HG02759 (cell line): ENCODE measurements around the gene INSYN2B.
A peak's percentile ranks its signal among the peaks of the same experiment; 100 is the strongest.

Experiments
- ATAC-seq: cut with Tn5 transposase; IDR thresholded peaks from one replicate; pipeline ENCODE4 v1.9.1; 2021; ENCODE audit warnings: mild to moderate bottlenecking, moderate library complexity; ENCODE audit not compliant: unreplicated experiment

The INSYN2B gene

DNA sequence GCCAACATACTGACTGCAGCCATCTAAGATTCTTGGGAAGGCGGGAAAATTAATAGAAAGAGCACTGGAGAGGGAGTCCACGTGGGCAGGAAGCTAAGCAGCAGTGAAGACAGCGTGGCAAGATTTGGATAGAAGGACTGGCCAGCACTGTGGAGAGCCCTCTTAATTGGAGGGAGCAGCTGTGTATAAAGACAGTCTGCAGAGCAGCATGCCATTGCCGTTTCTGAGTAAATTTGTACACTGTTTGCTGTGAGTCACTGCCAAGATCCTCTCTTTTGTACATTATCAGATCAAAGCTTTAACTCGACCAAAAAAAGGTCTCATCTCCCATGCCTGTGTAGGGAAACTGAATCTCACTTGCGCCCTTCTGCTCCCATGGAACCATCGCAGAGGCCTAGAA lies 45.3 kb downstream of the INSYN2B start:
- ATAC-seq = no peak

GRCh38 chr5:169933616-169934015 lies 46.7 kb downstream of the INSYN2B start:
- no peak for ATAC-seq

GRCh38 chr5:169933127-169933526 lies 47.2 kb downstream of the INSYN2B start:
- ATAC-seq = no peak

DNA sequence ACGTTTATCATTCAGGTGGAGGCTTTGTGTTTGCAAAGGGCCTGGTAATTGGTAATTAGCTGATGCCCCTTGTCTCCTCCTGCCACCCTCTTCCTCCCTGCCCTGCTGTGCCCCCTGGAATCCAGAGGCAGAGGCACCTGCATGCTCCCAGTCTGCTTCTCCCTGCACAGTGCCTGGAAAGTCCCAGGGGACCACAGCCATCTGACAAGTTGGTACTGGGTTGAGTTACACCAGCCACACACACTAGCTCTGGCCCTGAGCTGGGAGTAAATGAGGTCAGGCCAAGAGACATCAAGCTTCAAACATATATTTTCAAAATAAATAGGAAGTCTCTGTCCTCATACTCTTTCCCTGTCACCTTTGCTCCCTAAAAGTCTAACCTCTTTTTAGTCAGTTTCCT lies 56.3 kb downstream of the INSYN2B start:
- peak; percentile 81 for ATAC-seq

GRCh38 chr5:169922474-169922873 lies 57.8 kb downstream of the INSYN2B start:
- no peak for ATAC-seq

- ATAC-seq = no peak
Observed at GRCh38 chr5:169921949-169922348, 58.3 kb downstream of the INSYN2B start.

DNA sequence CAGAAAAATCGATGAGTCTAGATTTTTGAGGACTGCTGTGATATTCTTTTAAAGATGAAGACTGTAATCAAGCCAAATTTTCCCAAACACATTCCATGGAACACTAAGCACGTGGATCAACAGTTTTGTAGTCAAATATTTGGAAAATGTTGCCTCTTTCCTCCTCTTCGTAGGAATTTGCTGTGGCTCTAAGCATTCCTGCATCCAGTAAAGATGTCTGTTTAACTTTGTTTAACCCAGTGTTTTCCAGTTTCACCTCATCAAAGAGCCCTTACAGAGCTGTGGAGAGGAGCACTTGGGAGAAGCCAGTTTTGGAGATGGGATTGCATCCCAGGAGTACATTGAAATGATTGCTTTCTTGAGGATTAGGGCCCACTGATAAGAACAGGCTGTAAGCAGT lies 58.9 kb downstream of the INSYN2B start:
- no peak for ATAC-seq

DNA sequence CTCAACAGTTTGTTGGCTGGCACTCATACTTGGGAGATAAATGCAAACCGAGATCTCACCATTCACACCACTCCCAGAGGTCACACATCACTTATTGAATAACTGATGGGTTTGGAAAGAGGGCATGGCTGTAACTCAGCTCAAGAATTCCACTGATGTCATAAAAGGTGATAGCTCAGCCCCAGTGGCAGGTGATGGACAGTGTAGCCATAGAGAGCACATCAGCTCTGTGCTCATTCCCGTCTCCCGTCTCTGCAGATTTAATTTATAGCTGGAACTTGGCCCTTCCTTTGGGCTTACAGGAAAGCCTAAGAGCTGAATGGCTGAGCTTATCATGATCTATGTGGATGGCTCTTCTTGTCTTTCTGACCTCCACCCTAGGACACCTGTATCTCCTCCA lies 59.8 kb downstream of the INSYN2B start:
- ATAC-seq = no peak

GRCh38 chr5:169918228-169918627 lies 62.1 kb downstream of the INSYN2B start:
- ATAC-seq = no peak

DNA sequence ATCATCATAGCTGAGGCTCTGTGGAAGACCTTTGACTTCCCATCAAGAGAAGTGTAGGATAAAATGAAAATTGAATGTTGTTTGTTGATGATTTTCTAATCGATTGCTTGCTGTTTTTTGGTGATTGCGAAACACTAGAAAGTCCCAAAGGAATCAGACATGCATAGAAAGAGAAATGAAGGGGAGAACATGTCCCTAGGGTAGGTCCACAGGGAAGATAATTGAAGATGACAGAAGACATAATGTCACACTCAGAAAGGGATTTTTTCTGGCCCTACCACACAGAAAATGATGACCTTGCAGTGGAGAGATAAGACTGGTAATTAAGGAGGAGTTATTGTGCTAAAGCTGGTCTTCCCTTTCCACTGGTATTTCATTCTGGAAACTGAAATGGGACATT lies 62.8 kb downstream of the INSYN2B start:
- ATAC-seq = no peak

GRCh38 chr5:169914766-169915165 lies 65.5 kb downstream of the INSYN2B start:
- no peak for ATAC-seq

DNA sequence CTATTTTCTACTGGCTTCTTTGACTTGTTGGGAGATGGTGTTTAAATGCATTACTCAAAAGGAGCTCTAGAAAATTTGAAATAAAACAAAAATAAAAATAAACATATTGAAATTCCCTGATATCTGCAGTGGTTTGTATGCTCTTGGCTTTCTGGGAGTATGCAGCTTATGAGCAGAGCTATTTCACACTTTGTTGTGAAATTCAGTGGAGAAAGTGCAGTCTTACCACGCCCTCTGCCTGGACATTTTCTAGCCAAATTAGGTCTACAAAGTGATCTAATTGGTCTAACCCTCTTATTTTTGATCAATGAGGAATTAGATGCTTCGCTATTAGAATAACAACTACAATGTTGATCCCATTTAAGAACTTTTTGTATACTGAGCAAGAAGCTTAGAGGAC lies 66.8 kb downstream of the INSYN2B start:
- ATAC-seq = no peak

DNA sequence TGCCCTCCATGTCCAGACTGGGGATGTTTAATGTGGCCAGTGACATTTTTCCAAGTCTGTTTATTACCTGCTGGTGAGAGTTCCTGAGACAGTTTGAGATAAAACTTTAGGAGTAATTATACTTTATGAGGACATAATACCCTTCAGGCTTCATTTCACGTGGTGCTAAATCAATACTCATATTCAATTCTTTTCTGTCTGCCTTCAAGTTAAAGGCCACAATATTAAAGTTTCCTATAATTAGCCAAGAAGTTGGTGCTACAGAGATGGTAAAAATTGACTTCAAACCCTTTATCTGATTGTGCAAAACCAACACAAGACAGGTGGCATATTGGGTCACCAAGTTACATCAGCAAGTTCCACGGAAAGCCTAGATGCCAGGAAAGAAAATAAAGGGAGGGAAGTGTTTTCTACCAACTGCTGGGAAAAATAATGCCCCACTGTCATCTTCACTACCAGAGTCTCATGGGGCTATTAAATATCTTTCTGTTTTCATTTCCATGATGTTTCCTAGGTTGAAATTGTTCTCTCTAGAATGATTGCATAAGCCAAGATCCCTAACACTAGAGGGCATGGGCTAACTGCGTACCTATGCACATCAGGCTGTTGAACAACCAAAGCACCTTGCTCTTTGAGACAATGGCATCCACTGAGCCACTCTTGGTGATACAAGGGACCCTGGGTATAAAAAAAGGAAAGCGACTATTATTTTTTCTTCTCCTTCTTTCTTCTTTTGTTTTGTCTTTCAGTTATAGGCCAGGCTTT lies 68.7 kb downstream of the INSYN2B start:
- no peak for ATAC-seq

- ATAC-seq = no peak
Observed at GRCh38 chr5:169910393-169910792, 69.9 kb downstream of the INSYN2B start.

DNA sequence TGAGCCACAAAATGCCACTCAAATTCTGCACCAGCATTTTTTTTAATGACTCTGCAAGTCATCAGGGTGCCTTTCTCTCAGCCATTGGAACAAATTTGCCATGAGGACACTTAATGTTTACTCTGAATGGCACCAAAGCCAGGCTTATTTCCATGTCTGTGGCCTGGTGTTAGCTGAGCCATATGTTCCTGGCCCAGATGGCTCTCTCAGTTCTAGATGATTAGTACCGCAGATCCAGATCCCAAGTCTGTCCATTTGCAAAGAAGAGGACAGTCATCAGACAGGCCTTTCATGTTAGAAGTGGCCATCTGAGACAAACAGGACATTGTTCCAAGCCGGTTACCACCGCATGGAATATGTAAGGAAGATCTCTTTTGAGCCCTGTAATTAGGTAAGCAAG lies 70.3 kb downstream of the INSYN2B start:
- no peak for ATAC-seq

DNA sequence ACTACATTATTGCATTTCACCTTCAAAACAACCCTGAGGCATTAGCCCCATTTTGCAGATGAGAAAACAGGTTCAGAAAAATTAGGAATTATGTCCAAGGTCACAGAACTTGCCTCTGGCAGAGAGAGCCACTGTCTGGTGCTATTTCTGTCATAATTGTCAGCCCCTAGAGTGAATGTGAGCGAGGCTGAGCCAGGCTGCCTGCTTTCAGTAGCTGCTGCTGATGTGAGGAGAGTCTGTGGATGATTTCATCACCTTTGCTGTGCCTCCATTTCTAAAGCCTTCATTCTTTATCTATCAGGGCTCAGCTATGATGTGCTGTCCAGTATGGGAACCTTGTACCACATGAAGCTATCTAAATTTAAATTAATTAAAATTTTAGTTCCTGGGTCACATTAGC lies 71.4 kb downstream of the INSYN2B start:
- ATAC-seq = no peak

DNA sequence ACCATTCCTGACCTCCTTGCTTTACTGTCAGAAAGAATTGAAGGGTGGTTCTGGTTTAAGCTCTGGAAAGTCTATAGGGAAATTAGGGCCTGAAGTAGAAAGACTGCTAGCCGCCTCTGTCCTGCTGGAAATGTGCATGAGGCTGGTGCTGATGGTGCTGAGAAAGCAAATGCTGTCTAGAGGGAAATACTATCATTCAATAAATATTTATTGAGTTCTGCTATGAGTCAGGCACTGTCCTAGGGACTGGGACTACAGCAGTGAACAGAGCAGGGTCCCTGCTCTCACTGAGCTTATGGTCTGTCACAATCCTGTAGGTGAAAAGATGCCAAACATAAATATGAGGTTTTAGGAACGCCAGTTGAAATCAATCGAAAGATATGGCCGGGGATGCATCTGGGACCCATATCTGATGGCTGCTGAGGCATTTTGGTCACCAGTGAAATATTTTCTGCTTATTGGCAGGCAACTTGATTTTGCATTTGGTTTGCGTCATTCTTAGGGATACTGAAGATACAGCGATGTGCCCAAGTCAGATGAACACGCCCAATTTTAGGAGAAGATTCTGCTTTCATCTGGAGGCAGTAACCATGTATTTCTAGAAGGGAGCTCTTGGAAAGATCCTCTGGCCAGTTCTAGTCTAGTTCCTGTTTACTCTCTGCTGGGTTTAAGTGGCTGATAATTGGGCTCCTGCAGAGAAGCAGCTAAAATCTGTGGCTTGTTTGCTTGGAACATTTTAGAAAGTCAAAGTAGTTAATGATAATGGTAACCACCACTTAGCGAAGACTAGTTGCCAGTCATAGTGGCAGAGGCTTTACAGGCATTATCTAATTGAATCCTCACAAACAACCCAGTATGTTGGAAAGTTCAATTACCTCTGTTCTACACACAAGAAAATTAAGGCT lies 73.3 kb downstream of the INSYN2B start:
- ATAC-seq = no peak

GRCh38 chr5:169905017-169905416 lies 75.3 kb downstream of the INSYN2B start:
- no peak for ATAC-seq

DNA sequence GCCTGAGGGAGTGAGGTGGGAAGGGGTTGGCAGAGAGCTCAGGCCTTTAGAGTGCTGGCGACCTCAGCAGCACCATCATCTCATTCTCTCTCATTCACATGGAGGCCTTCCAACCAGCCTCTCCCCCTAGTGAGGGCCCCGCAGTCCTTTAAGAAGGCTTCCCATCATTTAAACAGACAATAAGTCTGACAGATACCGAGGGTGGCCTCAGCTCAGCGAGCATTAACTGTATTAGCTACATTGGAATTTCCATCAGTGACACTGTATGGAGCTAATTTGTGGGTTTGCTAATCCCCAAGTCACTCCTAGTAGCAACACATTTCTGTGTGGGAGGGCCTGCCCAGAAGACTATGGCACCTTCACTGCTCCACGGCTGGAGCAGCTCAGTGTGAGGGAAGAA lies 75.8 kb downstream of the INSYN2B start:
- ATAC-seq = no peak

- no peak for ATAC-seq
Observed at GRCh38 chr5:169904059-169904458, 76.2 kb downstream of the INSYN2B start.

GRCh38 chr5:169901896-169902295 lies 78.4 kb downstream of the INSYN2B start:
- no peak for ATAC-seq

DNA sequence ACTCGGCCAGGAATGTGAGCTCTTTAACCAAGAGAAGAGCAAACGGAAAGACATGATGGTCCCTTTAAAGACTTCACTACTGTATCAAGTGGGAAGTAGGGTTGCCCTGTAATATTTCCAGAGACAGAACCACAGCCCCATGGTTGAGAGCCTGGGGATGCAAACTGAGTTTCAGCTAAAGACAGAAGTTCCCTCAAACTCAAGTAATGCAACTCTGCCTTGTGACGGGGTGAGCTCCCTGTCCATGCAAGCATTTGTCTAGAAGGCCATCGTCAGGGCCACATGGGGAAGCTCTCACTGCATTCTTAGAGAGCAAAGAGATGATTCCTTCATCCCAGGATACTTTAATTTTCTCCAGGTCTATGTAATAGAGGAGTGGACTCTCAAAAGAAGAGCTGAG lies 82.8 kb downstream of the INSYN2B start:
- no peak for ATAC-seq
